Vagina (tissue), 2 donors: ENCODE data around the gene CELF5. TPM values are rescaled to one million over a fixed set of nuclear protein-coding genes. Genes with fewer than 3 reads are reported as not detected.
"Not testable (repeated sequence)": the region's sequence is repeated elsewhere in the genome, so short reads cannot be mapped to it uniquely, and the experiment has no call there.

ENCODE experiments used
- DNase-seq, 2 donors: peaks; one replicate each; pipeline ENCODE4 v3.0.0-alpha.2; 2017; ENCODE audit errors: extremely low spot score in 2 of 2
- H3K27ac ChIP-seq: fragments of 200-600 bp; sonication (generic); one replicate; pipeline ENCODE4 v1.5.1; 2019
- H3K27me3 ChIP-seq: fragments of 200-600 bp; sonication (generic); one replicate; pipeline ENCODE4 v1.5.1; 2019
- H3K36me3 ChIP-seq, 2 donors: fragments of 200-600 bp; sonication (generic); one replicate each; pipeline ENCODE4 v1.5.1; 2017 to 2019
- H3K4me1 ChIP-seq: fragments of 200-600 bp; sonication (generic); one replicate; pipeline ENCODE4 v1.5.1; 2019
- H3K4me3 ChIP-seq, 2 donors: fragments of 200-600 bp; sonication (generic); 1 replicate in 1 of 2; 2 replicates in 1 of 2; pipeline ENCODE4 v1.5.1; 2016 to 2019
- H3K9me3 ChIP-seq: fragments of 200-600 bp; sonication (generic); one replicate; pipeline ENCODE4 v1.5.1; 2019
- POLR2A ChIP-seq, 2 donors: fragments of 450-650 bp; IDR thresholded peaks; one replicate each; pipeline ENCODE4 v1.6.1; 2017; ENCODE audit warnings: antibody characterized with exemption in 2 of 2, mild to moderate bottlenecking in 2 of 2, moderate library complexity in 2 of 2
- POLR2AphosphoS5 ChIP-seq, 2 donors: sonication (generic); formaldehyde crosslinking; IDR thresholded peaks; one replicate each; pipeline ENCODE4 v1.9.0; 2017; ENCODE audit warnings: antibody characterized with exemption in 2 of 2, mild to moderate bottlenecking in 2 of 2, low read depth in 1 of 2; ENCODE audit not compliant: insufficient read depth in 1 of 2
- intact Hi-C: fragments of 100-400 bp; cut with DNase I; formaldehyde crosslinking; loops from one replicate; pipeline ENCODE4 v1.15.1; 2023
- total RNA-seq: library from RNA; depleted of rRNA; stranded (reverse); fragments of >200 nt; gene quantifications from one replicate; pipeline ENCODE4 v1.2.3, GENCODE V29; 2016
- TF ChIP-seq, protein P1 (sequence below), 3 experiments: fragments of 450-650 bp in 2 of 3; fragments of 200-600 bp in 1 of 3; sonication (generic) in 1 of 3; IDR thresholded peaks; one replicate each; pipeline ENCODE4 v1.5.1; 2017 to 2019; ENCODE audit warnings: antibody characterized with exemption in 3 of 3, mild to moderate bottlenecking in 2 of 3, moderate library complexity in 2 of 3

Gene CELF5
- total RNA-seq, 1 donor from 2014 or later: not detected

DNA sequence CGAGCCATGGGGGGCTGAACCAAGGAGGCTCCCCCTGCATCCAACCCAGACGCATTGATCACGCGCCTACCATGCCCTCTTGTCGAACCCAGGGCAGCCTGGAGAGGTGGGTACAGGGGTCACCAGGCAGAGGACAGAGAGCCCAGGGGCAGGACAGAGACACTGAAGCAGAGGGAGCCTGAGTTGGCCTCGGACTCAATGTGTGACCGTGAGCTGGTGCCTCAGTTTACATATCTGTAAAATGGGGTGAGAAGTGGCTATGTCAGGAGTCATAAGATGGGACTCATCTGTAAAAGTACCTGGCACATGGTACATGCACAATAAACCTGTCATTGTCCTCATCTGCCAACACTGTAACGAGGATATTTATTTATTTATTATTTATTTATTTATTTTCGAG is 117.8 kb downstream of the CELF5 start:
- peak overlapping the region; percentile 94 for H3K27ac ChIP-seq
- no peaks in the 10 kb centered on the region for H3K9me3 ChIP-seq
- no peak overlapping the region for H3K4me3 ChIP-seq
- H3K27me3 ChIP-seq: no peaks in the 10 kb centered on the region
- H3K36me3 ChIP-seq: no peaks in the 10 kb centered on the region
- no peak for DNase-seq
- intact Hi-C loops: no loop called here
- peaks cover 51% of the 10 kb centered on the region for H3K4me1 ChIP-seq
- TF ChIP-seq POLR2A (IDR thresholded peaks at IDR 0.05) (no peak), POLR2AphosphoS5 (IDR thresholded peaks at IDR 0.05; ENCODE audit: insufficient read depth in 1 of 2, low read depth in 1 of 2) (no peak)
- TF ChIP-seq, protein P1, sequence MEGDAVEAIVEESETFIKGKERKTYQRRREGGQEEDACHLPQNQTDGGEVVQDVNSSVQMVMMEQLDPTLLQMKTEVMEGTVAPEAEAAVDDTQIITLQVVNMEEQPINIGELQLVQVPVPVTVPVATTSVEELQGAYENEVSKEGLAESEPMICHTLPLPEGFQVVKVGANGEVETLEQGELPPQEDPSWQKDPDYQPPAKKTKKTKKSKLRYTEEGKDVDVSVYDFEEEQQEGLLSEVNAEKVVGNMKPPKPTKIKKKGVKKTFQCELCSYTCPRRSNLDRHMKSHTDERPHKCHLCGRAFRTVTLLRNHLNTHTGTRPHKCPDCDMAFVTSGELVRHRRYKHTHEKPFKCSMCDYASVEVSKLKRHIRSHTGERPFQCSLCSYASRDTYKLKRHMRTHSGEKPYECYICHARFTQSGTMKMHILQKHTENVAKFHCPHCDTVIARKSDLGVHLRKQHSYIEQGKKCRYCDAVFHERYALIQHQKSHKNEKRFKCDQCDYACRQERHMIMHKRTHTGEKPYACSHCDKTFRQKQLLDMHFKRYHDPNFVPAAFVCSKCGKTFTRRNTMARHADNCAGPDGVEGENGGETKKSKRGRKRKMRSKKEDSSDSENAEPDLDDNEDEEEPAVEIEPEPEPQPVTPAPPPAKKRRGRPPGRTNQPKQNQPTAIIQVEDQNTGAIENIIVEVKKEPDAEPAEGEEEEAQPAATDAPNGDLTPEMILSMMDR (IDR thresholded peaks at IDR 0.05): no peak

DNA sequence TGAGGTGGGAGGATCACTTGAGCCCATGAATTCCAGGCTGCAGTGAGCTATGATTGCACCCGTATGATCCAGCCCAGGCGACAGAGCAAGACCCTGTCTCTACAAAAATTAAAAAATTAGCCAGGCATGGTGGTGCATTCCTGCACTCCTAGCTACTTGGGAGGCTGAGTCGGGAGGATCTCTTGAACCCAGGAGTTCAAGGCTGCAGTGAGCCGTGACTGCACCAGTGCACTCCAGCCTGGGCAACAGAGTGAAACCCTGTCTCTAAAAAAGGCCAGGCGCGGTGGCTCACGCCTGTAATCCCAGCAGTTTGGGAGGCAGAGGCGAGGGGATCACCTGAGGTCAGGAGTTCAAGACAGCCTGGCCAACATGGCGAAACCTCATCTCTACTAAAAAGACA is 118.5 kb downstream of the CELF5 start:
- H3K36me3 ChIP-seq, intact Hi-C loops, H3K9me3 ChIP-seq, H3K4me3 ChIP-seq, DNase-seq, H3K27me3 ChIP-seq: not testable (repeated sequence)
- TF ChIP-seq POLR2AphosphoS5 (IDR thresholded peaks at IDR 0.05; ENCODE audit: insufficient read depth in 1 of 2, low read depth in 1 of 2): peak in 1 of 2 donors; percentile 8
- H3K4me1 ChIP-seq: peaks cover 50% of the 10 kb centered on the region
- peak overlapping the region; percentile 94 for H3K27ac ChIP-seq

DNA sequence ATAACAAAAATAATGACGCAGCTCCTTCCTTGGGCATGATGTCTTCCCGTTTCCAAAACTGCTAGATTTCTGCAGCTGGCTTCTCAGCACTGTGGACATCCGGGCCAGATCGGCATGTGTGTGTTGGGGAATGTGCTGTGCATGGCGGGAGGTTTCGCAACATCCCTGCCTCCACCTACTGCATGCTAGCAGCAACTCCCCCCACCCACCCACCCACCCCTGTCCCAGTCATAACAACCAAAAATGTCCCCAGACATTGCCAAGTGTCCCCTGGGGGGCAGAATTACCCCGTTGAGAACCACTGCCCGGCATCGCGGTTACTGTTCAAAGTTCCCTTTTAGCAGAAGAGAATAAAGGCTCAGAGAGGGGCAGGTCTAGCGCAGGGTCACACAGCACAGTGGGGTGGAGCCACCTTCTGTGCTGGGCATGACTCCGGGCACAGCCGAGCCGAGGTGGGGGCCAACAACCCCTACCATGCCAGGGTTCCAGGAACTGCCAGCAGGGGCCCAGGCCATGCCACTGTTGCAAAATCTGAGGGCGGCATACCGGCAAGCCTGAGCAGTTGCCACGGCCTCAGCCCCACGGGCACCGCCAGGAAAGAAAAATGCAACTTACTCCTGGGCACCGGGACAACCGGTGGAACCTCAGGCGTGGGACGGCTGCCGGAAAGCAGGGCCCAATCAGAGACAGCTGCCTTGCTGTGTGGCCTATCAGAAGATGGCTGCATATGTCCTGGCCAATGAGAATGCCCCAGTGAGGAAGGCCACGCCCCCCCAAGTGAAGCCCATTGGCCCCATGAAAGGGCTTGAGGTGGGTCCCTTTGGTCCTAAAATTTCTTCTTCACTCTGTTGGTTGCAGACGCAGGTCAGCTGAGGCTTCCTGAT is 119.4 kb downstream of the CELF5 start:
- Histone ChIP-seq H3K36me3 (no peaks in the 10 kb centered on the region), H3K4me3 (peak overlapping the region; percentile 27 to 37), H3K4me1 (peaks cover 41% of the 10 kb centered on the region), H3K27me3 (no peaks in the 10 kb centered on the region), H3K27ac (peak overlapping the region; percentile 94), H3K9me3 (no peaks in the 10 kb centered on the region)
- intact Hi-C loops: no loop called here
- DNase-seq: no peak
- TF ChIP-seq POLR2AphosphoS5 (IDR thresholded peaks at IDR 0.05; ENCODE audit: insufficient read depth in 1 of 2, low read depth in 1 of 2): peak; percentile 44 to 80
- no peak for TF ChIP-seq POLR2A (IDR thresholded peaks at IDR 0.05)

DNA sequence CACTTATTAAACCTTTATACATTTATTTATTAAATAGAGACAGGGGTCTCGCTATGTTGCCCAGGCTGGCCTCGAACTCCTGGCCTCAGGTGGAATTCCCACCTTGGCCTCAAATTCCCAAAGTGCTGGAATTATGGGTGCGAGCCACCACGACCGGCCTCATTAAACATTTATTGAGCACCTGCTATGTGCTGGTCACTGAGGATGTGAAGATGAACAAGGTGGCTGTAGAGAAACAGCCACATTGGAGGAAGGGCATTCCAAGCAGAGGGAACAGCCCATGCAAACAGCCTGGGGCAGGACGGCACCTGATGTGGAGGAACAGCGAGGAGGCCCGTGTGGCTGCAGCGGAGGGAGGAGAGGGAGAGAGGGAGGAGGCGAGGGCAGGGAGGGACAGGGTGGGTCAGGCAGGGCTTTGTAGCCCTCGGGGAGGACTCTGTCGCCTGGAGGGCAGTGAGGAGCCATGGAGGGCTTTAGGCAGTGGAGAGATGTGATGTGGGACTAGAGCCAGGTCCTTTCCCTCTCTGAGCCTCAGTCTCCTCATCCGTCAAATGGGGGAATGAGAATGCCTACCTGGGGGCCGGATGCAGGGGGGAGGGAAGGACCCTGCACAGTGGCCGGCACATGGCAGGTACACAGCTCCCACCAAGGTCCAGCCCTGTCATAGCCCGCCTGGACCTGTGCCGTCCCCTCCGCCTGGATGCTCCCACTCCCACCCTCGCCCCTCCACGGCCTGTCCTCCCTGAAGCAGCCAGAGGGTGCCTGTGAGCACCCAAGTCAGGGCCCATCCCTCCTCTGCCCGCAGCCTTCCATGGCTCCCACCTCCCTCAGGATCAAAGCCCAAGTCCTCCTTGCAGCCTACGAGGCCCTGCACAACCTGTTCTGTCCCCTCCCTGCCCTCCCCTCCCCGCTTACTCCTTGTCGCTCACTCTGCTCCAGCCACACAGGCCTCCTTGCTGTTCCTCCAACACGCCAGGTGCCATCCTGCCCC is 120.4 kb downstream of the CELF5 start:
- no peaks in the 10 kb centered on the region for H3K36me3 ChIP-seq
- no peaks in the 10 kb centered on the region for H3K9me3 ChIP-seq
- H3K4me1 ChIP-seq: peaks cover 44% of the 10 kb centered on the region
- H3K27me3 ChIP-seq: no peaks in the 10 kb centered on the region
- no peak for DNase-seq
- TF ChIP-seq, protein P1 (IDR thresholded peaks at IDR 0.05): no peak
- no peak for TF ChIP-seq POLR2AphosphoS5 (IDR thresholded peaks at IDR 0.05; ENCODE audit: insufficient read depth in 1 of 2, low read depth in 1 of 2)
- no peak for TF ChIP-seq POLR2A (IDR thresholded peaks at IDR 0.05)
- no peak overlapping the region for H3K4me3 ChIP-seq
- intact Hi-C loops: no loop called here
- peak overlapping the region; percentile 94 for H3K27ac ChIP-seq

DNA sequence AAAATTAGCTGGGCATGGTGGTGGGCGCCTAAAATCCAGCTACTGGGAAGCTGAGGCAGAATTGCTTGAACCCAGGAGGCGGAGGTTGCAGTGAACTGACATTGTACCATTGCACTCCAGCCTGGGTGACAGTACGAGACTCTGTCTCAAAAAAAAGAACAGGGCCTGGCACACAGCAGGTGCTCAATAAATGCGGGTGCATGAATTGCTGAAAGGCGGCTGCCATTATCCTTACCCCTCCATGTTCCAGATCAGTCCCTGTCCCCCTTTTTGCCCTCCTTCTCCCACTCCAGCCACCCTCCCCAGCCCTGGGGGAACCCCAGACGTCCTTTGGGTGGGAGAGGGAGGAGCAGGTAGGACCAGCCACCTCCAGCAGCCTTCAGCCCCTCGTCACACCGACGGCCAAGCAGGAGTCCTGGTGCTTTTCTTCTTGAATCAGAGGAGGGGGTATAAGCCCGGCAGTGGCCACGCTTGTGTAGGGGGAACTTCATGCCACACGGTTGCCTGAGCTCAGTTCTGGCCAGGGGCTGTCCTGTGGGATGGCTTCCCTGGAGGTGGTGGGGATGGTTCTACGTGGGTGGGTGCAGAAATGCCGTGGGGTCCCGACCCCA is 121.5 kb downstream of the CELF5 start:
- no peaks in the 10 kb centered on the region for H3K36me3 ChIP-seq
- peaks cover 47% of the 10 kb centered on the region for H3K4me1 ChIP-seq
- TF ChIP-seq POLR2A (IDR thresholded peaks at IDR 0.05) (no peak), POLR2AphosphoS5 (IDR thresholded peaks at IDR 0.05; ENCODE audit: insufficient read depth in 1 of 2, low read depth in 1 of 2) (no peak)
- TF ChIP-seq, protein P1 (IDR thresholded peaks at IDR 0.05): no peak
- no peaks in the 10 kb centered on the region for H3K27me3 ChIP-seq
- DNase-seq: no peak
- peak overlapping the region; percentile 13 to 37 for H3K4me3 ChIP-seq
- H3K27ac ChIP-seq: peak overlapping the region; percentile 94
- no peaks in the 10 kb centered on the region for H3K9me3 ChIP-seq
- intact Hi-C loops: no loop called here

Other genes starting within 250 kb of the CELF5 start
- gene TLE6, start 247.1 kb upstream of the CELF5 start, total RNA-seq: 10.6 TPM
- 28.2 TPM for gene TLE2, start 195.4 kb upstream of the CELF5 start, total RNA-seq
- gene TLE5, start 162.2 kb upstream of the CELF5 start, total RNA-seq: 451 TPM
- 33.6 TPM for gene GNA11, start 130.3 kb upstream of the CELF5 start, total RNA-seq
- gene GNA15, start 88.6 kb upstream of the CELF5 start, total RNA-seq: 28.2 TPM
- not detected for gene S1PR4, start 45.9 kb upstream of the CELF5 start, total RNA-seq
- gene NCLN, start 38.7 kb upstream of the CELF5 start, total RNA-seq: 34.9 TPM
- gene NFIC, start 141.9 kb downstream of the CELF5 start, total RNA-seq: 142 TPM